ENCODE data around the gene TNRC18.

DNA sequence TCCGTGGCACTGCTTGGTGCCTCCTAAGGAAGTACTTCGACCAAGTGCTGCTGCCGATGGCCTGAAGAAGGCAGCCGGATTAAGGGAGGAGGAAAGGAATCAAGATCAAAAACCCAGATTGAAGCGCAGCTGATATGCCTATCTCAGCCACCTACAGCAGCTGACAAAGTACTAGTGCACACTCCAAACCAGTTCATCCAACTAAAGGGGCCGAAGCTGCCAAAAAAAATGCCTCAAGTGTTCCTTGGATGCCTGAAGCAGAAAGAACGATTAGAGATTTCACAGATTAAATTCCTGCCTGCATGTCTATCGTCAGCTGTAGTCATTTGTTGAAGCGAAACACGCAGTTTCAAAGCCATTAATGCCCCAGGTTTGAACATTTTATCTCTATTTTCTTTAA is 65.7 kb downstream of the TNRC18 start:
- TF ChIP-seq POLR2A (IDR thresholded peaks at IDR 0.05) = no peak
- TF ChIP-seq, protein P1, sequence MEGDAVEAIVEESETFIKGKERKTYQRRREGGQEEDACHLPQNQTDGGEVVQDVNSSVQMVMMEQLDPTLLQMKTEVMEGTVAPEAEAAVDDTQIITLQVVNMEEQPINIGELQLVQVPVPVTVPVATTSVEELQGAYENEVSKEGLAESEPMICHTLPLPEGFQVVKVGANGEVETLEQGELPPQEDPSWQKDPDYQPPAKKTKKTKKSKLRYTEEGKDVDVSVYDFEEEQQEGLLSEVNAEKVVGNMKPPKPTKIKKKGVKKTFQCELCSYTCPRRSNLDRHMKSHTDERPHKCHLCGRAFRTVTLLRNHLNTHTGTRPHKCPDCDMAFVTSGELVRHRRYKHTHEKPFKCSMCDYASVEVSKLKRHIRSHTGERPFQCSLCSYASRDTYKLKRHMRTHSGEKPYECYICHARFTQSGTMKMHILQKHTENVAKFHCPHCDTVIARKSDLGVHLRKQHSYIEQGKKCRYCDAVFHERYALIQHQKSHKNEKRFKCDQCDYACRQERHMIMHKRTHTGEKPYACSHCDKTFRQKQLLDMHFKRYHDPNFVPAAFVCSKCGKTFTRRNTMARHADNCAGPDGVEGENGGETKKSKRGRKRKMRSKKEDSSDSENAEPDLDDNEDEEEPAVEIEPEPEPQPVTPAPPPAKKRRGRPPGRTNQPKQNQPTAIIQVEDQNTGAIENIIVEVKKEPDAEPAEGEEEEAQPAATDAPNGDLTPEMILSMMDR (IDR thresholded peaks at IDR 0.05) = no peak

All from lower leg skin (tissue), 3 donors.